Ovary (tissue), 3 donors: ENCODE data around the gene DHCR24.

ENCODE experiments used
- POLR2A ChIP-seq: fragments of 450-650 bp; IDR thresholded peaks from one replicate; pipeline ENCODE4 v1.6.1; 2017; ENCODE audit warnings: antibody characterized with exemption, mild to moderate bottlenecking, moderate library complexity
- TF ChIP-seq, protein P1 (sequence below), 3 donors: fragments of 450-650 bp in 2 of 3; fragments of 200-600 bp in 1 of 3; IDR thresholded peaks; one replicate each; pipeline versions ENCODE4 v1.5.1 to v1.8.0; 2016 to 2022; ENCODE audit warnings: antibody characterized with exemption in 3 of 3, mild to moderate bottlenecking in 1 of 3
- donor health status: DM: no; HTN: no; CAD: no.

DNA sequence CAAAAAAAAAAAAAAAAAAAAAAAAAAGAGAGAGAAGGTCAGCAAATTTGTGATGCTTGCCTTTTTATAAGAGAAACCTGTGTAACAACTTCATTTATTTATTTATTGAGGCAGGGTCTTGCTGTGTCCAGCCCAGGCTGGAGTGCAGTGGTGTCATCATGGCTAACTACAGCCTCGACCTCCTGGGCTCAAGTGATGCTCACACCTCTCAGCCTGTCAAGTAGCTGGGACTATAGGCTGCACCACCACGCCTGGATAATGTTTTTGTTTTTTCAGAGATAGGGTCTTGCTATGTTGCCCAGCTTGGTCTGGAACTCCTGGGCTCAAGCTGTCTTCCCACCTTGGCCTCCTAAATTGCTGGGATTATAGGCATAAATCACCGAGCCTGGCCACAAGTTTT lies 42.4 kb downstream of the DHCR24 start:
- TF ChIP-seq, protein P1, sequence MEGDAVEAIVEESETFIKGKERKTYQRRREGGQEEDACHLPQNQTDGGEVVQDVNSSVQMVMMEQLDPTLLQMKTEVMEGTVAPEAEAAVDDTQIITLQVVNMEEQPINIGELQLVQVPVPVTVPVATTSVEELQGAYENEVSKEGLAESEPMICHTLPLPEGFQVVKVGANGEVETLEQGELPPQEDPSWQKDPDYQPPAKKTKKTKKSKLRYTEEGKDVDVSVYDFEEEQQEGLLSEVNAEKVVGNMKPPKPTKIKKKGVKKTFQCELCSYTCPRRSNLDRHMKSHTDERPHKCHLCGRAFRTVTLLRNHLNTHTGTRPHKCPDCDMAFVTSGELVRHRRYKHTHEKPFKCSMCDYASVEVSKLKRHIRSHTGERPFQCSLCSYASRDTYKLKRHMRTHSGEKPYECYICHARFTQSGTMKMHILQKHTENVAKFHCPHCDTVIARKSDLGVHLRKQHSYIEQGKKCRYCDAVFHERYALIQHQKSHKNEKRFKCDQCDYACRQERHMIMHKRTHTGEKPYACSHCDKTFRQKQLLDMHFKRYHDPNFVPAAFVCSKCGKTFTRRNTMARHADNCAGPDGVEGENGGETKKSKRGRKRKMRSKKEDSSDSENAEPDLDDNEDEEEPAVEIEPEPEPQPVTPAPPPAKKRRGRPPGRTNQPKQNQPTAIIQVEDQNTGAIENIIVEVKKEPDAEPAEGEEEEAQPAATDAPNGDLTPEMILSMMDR (IDR thresholded peaks at IDR 0.05), result no peak
- TF ChIP-seq POLR2A, result no peak
